GM19035 (cell line): Measurements from ENCODE around the gene LINGO1.

Source experiments
- ATAC-seq: cut with Tn5 transposase; IDR thresholded peaks from one replicate; pipeline ENCODE4 v1.9.1; 2021; ENCODE audit not compliant: unreplicated experiment

LINGO1 gene, protein sequence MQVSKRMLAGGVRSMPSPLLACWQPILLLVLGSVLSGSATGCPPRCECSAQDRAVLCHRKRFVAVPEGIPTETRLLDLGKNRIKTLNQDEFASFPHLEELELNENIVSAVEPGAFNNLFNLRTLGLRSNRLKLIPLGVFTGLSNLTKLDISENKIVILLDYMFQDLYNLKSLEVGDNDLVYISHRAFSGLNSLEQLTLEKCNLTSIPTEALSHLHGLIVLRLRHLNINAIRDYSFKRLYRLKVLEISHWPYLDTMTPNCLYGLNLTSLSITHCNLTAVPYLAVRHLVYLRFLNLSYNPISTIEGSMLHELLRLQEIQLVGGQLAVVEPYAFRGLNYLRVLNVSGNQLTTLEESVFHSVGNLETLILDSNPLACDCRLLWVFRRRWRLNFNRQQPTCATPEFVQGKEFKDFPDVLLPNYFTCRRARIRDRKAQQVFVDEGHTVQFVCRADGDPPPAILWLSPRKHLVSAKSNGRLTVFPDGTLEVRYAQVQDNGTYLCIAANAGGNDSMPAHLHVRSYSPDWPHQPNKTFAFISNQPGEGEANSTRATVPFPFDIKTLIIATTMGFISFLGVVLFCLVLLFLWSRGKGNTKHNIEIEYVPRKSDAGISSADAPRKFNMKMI

DNA sequence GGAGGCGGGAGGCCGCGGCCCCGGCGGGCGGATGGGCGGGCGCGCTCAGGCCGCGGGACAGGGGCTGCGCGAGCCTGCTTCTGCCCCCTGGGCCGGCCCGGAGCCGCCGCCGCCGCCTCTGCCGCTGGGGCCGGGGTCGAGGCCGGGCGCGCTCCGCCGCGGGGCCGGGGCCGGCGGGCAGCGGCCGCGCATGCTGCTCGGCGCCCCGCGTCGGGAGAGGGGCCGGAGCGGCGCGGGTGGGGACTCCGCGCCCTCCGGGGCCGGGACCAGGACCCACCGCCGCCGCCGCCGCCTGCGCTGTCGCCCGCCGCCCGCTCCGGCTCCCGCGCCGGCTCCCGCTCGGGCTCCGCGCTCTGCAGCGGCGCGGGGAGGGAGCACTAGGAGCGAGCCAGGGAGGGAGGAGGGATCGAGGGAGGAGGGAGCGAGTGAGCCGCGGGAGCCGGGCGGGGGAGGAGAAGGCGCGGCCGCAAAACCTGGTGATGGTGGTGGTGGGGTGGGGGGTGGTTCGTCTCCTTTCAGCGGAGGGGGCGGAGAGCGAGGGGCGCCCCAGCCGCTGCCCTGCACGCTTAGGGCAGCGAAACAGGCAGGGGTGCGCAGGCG, at the start of gene LINGO1:
LINGO1 (minus strand) TSS at position 379 of the 600 bp plus-strand sequence. CDS start 597 bp downstream, outside the sequence.
- no peak for ATAC-seq

DNA sequence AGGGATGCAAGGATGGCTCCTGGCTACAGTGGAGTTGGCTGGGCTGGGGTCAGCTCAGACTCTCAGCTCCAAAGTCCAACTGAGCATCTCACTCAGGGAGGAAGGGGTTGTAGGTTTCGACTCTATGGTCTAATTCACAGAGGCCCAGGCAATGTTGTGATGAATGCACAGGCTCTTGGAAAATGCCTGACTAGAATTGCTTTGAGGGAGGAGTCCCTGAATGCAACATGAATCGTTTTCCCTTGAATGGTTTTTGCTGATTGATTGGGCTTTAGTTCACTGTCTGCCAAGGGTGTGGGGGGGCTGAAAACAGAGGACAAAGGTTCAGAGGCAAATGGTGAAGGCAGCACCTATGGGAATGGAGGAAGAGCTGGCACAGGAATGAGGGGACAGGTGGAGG, 48.6 kb upstream of the LINGO1 start:
- no peak for ATAC-seq

DNA sequence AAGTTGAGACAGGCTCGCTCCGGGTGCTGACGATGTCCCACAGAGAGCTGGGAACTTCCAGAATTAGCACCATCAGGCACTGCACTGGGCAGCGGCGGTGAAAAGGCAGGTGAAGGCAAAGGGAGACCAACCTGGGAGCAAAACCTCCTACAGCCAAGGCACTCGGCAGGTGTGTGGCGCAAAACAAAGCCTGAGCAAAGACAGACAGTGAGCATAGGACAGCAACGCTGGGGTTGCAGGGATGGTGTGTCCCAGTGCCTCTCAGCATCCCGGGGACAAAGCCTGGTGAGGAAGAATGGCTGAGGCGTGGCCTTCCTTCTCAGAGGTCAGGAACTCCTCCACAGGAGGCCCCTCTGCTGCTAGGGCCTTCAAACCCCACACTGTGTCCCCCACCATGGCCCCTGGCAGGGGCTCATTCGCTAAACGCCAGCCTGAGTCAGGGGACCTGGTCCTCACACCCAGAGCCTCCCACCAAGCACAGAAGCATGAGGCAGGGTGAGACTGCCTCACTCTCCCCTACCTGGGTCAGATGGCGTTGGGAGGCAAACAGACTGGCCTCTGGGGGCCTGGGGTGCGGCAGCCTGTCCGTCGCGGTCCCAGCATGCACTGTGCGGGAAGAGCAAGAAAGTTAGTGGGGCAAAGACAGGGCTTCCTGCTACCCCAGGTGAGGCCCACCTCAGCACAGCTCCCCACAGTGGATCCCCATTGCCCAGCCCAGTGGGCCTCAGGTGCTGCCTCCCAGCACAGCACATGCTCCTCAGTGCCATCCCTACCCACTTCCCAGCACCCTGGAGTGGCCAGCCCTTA, 44.1 kb upstream of the LINGO1 start:
- no peak for ATAC-seq

DNA sequence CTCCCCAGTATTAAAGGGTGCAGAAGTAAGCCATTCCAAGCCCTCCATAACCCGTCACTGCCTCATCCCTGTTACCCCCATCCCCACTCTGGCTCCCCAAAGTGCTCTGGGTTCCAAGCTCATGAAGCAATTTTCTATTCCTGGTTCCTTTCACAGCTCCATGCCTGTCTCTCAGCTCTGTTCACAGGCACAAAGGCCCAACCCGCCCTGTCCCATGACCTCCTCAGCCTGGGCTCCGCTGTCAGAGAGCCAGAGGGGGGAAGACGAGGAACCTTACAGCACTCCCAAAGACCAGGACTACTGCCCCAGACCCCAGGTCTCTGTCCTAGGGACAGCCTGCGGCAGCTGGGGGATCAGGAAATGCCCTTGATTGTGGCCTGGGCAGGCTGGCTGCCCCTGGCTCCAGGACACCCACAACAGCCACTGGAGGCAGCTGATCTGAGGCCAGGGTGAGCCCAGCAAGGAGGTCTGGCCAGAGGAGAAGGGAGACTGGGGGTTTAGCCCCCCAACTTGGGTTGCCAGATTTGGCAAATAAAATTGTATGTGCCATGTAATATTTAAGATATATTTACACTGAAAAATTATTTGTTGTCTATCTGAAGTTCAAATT, 43.2 kb upstream of the LINGO1 start:
- ATAC-seq, result no peak

DNA sequence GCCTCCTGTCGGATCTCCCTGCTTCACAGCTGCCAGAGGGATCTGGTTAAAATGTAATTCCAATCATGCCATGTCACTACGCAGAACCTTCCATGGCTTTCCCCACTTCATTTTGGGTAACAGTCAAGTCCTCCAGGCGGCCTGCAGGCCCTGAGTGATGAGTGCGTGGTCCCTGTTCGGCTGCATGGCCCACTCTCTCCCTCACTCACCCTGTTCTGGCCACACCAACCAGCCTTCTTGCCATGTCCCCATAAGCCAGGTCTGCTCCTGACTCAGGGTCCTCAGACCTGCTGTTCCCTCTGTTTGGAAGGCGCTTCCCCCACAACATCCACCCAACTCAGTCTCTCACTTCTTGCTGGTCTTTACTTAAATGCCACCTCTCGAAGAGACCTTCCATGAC, 41.6 kb upstream of the LINGO1 start:
- ATAC-seq, result no peak

DNA sequence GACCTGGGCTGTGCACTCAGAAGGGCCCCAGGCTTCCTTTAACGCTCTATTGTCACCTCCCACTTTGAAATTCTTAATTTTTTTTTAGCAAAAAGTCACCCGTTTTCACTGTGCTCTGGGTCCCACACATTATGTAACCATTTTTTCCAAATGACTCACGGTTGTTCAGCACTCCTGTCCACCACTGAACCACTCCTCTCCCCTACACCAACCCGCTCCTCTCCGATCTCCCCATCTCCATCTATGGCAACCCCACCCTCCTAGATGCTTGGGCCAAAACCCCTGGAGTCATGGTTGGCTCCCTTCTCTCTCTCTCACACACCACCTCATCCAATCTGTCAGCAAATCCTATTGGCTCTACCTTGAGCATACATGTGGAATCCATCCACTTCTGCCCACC, 41.2 kb upstream of the LINGO1 start:
- no peak for ATAC-seq

DNA sequence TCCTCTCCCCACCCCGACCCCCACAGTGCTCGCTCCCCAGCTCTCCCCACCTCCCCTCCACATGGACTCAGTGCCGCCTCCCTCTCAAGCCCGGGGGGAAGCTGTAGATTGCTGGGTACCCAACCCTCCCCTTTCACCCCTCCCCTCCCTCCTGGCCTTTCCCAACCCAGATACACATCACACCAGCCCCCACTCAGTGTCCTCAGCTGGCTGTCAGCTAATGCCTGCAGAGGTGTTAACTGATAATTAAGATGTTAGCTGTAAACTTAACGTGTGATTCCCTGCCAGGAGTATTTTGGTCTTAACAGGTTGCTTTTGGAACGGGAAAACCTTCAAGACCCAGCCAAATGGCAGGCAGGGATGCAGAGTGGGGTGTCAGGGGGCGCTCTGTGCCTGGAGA, 39.4 kb upstream of the LINGO1 start:
- no peak for ATAC-seq

DNA sequence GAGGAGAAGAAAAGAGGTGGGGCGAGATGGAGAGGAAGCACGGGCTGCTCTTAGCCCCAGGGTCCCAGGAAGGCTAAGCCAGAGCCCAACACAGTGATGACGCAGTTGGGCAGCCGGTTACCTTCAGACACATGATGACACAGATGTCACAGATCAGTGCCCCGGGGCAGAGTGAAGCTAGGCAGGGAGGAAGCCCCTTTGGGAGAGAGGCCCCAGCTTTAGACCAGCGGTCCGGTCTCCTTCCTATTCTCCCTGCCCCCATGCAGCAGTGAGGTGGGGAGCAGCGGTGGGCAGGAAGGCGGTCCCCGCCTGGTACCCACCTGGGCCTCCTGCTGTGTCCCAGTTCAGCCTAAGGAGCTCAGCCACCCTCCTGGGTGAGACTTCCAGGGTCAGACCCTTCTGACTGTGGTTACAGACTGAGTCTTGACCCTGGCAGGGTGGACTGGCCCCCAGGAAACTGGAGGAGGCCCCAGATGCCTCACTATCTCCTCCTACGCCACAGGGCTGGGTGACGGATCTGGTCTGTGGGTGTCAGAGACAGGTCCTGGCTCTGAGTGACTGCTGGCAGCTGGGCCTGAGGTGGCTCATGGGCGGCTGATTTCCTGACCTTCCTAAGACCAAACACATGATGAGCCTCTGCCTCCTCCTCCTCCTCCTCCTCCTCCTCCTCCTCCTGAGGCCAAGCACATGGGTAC, 38.8 kb upstream of the LINGO1 start:
- ATAC-seq, result no peak

DNA sequence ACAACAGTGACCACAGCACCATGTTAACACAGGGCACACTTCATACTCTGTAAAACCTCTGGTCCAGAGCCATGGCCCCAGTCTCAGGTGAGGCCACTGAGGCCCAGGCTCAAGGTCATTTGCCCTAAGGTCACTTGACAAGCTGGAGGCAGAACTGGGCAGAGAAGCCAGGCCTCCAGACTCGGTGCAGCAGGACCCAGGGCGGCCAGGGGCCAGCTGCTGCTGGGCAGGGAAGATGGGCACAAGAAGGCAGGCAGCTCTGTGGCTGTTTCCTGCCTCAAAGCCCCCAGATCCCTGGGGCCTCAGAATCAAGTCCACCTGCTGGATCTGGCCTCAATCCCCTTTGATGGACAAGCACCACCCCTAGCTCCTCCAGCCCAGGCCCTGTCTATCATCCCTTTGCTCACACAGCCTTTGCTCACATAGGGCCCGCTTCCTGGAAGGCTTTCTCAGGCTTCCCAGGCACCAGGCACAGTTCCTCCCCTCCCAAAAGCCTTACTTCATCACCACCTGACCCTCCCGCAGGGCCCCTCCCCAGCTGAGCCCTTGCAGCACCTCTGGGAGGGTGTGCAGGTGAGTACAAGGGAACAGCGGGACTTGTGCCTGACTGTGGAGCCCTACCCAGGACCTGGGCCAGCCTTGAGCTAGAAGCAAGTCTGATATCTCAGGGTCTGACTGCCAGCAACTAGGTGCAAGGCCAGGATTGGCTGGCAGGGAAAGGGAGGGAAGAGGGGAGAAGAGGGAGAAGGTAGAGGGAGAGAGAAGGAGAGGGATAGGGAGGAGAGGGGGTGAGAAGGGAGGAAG, 38.0 kb upstream of the LINGO1 start:
- no peak for ATAC-seq

DNA sequence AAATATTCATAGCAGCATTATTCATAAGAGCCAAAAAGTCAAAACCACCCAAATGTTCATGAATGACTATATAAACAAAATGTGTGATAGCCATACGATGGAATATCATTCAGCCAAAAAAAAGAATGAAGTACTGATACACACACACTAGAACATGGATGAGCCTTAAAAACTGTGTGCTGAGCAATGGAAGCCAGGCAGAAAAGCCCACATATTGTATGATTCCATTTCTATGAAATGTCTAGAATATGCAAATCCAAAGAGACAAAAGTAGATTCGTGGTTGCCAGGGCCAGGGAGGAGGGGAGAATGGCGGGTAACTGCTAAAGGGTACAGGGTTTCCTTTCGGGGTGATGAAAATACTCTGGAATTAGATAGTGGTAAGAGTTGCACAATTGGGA, 37.2 kb upstream of the LINGO1 start:
- ATAC-seq, result no peak

DNA sequence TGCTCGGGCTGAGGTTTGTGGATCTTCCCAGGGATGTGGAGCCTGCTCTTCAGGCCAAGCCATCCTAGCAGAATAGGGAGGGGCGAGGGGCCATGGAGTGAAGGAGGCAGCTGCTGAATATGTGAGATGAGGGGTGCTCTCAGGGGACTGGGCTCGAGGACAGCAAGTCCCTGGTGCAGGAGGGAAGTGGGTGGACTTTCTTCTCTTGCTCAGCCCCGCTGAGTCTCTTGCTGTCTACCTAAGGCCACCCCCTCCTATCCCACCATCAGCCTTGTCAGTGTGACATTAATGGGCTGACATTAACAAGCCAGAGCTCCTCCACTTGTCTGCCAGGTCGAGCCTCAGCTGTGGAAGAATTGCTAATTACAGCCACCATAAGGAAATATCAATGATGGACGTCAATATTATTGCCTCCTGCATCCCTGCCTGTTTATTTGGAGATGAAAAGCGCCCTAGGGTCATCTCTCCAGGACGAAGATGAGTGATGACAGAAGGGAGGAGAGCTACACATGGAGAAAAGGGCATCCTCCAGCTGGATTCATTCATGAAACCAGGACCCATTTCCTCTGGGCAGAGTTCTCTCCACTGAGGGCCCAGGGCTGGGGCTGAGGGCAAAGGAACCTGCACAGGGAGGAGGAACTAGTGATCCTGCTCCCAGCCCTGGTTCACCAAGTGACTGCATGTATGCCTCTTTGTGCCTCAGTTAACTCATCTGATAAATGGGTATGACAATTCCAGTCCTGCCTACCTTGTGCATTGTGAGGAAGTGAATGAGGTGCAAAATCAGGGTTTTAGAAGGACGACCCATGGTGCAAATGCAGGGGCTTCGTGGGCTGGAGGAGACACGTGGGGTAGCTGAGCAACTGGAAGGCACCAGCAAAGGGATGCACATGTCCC, 34.9 kb upstream of the LINGO1 start:
- no peak for ATAC-seq

DNA sequence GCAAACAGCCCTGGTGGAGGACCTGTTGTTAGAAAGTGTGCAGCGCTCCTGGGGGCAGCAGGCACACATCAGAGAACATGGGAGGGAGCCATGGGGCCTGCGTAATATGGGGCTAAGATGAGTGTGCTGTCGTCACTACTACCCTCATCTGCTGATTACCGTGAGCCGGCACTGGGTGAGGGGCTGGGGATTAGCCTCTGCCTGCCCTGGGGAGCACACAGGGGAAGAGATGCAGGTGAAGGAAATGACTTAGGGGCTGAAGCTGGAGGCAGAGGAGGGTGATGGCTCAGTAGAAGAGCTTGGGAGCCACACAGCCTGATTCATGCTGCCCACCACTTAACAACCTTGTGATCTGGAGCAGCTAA, 33.6 kb upstream of the LINGO1 start:
- no peak for ATAC-seq

DNA sequence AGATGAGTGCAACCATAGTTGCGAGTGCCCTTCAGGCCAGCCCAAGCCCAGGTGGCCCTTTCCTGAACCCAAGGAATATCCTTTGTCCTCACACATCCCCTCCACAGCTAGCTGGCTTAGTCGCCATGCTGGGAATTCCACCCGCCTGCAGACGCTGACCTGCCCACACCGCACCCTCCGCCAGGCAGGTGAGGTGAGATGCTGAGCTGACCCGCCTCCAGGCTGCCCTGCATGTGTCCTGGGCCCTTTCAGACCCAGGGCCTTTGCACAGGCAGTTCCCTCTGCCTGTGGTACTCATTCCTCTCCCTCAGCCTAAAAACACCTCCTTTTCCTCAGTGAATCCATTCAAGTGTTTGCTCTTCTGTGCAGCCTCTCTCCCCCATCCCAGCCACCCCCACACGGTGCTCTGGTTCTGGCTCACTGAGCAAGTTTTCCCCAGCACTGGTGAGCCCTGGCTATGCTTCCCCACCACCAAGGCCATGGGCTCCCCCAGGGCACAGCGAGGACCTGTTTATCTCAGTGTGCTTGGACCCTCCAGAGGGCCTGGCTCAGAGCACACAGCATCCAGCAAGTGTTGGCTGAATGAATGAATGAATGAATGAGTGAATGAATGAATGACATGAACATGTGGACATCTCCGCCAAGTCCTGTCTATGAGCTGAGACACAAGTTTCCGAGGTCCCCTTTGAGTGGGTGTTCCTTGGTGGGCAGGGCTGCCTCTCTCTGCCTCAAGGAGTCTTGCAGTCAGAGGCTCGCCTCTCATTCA, 33.0 kb upstream of the LINGO1 start:
- ATAC-seq, result no peak

DNA sequence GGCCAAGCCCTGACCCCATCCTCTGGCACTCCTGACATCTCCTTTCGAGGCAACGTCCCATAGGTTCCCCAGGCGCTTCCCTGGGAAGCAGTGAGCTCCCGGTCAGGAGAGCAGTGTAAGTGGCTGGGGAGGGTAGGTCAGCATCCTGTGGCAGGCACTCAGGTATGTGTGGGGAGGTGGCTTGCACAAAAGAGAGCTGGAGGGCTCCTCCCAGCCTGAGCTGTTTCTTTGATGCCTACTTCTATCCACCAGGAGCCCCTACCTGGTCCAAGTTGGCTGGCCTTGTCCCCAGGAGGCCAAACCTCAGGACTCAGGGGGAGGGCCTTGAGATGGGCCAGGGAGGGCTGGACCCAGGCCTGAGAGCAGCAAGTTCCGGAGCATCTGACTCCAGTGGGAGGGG, 31.7 kb upstream of the LINGO1 start:
- no peak for ATAC-seq

DNA sequence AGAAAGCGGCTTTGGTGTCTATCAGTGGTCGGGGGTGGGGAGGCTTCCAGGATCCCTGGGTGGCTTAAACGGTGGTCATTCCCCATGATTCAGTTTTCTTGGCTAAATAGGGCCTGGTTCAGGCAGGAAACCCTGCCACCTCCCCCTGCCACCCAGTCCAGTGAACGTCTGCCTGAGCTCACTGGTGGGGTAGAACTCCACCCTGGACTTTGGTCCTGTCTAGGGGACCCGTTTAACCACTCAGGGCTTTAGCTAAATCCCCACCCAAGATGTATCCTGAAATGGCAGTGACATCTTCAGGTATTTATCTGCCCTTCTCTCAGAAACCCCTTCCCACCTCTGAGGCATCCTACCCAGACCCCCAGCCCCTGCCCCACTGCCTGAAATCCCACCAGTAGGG, 30.5 kb upstream of the LINGO1 start:
- ATAC-seq, result no peak

DNA sequence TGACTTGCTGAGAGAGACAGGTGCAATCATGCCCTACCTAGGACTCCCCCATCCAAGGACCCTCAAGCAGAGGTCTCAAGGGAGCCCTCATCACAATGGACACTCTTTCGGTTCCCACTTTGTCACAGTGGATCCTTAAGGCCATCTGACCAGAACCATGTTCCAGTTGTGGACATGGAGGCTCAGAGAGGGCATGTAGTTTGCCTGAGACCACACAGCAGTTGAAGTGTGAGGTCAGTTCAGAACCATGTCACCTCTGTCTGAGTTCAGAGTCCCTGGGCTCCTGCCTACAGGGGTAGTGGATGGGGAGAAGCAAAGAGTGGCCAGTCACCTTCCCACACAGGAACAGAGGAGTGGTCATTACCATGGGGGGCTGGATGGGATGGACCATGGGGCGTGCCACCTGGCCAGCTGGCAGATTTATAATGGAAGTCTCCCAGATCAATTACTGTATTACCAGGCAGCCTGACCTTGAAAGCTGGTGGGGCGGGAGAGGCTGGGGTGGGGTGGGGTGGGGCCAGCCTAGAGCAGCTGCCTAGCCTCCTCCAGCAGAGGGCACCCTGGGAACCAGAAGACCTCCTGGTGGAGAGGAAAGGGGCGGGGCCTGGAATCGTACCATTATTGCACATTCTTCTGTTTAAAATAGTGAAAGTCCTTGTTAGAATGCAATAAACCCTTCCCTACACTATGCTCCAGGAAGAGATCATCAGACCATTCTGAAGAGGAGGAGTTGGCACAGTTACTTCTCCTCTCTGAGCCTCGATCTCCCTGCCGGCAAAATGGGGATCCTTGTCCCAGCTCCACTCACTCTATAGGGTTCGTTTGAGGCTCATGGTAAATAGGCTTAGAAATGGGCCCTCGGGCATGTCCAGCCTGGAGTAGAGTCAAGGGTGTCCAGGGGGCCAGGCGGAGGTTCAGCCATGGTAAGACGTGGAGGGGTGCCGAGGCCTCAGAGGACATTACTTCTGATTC, 26.9 kb upstream of the LINGO1 start:
- ATAC-seq, result no peak

DNA sequence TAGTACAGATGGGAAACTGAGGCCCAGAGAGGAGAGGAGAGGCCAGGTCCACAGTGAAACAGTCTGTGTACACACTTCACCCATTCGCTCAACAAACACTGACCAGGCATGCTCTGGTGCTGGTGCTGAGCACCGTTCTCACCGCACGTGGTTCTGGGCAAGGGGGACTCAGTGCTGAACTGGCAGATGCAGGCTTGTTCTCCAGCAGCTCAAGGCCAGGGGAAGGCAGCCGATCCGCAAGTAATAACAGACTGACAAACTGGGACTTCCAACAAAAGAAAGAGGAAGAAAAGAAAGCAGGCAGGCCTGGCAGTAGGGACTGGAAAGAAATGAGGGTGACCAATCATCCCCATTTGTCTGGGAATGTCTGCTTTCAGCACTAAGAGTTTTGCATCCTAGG, 25.6 kb upstream of the LINGO1 start:
- no peak for ATAC-seq
